ENCODE data around the gene IQSEC1.

The IQSEC1 gene

GRCh38 chr3:12903881-12904280, 169.3 kb downstream of the IQSEC1 start:
- no peak for DNase-seq

DNA sequence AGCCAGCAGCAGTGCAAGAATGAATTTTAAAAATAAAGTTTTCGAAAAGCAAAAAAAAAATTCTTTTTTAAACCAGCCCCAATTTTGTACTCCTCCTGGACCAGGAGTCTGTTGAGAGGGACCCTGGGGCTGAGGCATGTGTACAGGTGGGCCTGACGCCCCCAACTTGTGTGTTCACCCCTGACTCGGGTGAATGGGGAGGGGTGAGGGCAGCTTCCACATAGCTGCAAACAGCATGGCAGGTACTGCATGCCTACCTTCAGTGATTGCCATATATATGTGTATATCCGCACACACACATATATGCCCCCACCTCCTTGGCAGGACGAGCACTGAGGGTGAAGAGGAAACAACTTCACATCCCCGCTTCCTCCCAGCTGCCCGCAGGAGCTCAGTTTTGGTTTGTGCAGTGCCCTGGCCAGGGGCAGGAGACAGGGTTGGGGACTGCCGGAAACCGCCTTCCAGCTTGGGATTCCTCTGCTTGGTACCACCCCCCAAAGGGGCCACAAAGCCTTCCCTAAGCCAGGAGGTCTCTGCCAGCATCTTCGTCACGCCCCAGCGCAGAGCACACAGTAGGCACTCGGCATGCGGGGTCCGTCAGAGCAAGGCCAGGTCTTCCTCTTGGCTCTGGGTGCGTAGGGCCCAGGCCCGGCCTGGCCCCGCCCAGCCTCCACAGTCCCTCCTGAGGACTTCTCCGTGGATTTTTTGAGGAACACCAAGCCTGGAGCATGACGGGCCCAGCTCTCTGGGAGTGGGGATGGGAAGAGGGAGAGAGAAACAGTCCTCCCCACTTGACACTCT, 170.0 kb downstream of the IQSEC1 start:
- no peak for DNase-seq

DNA sequence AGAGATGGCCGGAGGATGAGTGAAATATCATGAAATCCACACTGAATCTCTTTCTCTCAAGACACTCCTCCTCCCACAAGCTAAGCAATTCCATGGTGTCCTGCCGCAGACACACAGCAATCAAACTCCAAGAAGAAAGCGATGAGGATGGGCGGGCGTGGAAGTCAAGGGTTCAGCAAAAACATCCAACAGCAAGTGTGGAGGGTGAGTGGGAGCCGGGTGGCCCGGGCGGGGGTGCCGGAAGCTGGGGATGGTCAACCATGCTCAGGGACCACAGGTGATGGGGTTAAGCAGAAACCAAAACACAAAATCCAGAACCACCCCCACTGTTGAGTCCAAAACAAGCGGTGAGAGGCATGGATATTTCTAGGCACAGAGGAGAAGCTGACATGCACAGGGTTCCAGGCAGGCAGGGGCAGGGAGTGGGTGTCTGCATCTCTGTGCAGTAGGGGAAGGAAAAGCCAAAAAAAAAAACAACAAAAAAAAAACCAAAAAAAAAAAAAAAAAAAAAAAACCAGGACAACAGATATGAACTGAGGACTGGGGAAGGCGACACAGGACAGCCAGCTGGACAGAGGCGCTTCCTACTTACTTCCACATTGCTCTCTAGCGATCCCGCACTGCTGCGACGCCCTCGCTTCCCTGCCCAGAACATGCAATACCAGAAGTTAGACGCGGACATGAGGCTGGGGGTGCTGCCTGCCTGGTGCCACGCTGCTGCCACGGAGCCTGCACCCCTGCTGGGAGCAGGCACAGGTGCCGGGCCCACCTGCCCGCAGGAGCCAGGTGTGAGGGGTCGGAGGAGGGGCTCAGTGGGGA, 170.8 kb downstream of the IQSEC1 start:
- no peak for DNase-seq

DNA sequence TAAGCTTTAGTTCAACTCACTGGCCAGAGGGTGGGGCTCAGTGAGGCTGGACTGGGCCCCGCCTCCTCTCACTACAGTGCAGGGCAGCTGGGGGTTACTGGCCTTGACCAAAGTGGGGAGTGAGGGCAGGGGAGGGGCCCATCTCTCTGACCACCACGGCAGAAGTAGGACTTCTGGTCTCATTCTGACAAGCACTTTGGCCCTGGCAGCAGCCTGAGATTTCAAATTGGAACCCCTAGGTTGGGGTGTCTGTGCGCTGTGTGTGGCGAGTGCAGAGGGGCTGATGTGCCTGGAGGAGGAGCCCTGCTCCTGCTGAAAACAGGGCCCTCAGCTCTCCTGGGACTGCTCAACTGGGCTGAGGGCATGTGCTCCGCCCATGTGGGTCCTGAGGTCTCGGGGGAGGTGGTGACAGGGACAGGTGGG, 171.6 kb downstream of the IQSEC1 start:
- no peak for DNase-seq

- no peak for DNase-seq
These were observed 172.3 kb downstream of the IQSEC1 start for GRCh38 chr3:12900885-12901411.

GRCh38 chr3:12898965-12899755, 174.1 kb downstream of the IQSEC1 start:
- no peak for DNase-seq

DNA sequence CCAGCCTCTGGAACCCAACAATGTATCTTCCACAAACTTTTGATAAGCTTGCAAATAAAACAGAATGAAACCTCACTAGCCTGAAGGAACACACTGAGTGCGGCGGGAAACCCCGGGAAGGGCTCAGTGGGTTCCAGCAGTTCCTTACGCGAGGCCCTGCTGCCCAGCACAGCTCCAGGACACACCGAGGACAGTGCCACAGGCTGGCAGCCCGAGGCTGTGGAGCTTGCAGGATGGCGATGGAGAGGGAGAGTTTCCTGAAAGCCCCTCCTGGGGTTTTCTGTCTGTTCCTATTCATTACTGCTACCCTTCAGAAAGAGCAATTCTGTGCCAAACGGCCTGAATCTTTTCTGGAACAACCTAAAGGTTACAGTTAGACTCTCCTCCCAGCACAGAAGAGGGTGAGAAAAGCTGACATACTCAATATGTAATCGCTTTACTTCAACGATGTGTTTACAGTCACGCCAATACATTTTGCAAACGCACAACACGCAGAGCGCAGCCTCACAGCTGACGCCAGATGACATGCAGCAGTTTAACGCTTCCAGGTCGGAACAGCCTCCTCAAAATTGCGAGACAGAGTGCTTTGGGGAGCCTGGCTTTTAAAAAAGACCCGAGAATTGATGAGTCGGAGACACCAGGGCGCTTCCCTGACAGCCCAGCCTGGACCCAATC, 174.8 kb downstream of the IQSEC1 start:
- no peak for DNase-seq

- DNase-seq = peak in 1 of 5 experiments; percentile 22
These were observed 175.6 kb downstream of the IQSEC1 start for GRCh38 chr3:12897381-12898289.

GRCh38 chr3:12896063-12896985, 176.9 kb downstream of the IQSEC1 start:
- DNase-seq = no peak

DNA sequence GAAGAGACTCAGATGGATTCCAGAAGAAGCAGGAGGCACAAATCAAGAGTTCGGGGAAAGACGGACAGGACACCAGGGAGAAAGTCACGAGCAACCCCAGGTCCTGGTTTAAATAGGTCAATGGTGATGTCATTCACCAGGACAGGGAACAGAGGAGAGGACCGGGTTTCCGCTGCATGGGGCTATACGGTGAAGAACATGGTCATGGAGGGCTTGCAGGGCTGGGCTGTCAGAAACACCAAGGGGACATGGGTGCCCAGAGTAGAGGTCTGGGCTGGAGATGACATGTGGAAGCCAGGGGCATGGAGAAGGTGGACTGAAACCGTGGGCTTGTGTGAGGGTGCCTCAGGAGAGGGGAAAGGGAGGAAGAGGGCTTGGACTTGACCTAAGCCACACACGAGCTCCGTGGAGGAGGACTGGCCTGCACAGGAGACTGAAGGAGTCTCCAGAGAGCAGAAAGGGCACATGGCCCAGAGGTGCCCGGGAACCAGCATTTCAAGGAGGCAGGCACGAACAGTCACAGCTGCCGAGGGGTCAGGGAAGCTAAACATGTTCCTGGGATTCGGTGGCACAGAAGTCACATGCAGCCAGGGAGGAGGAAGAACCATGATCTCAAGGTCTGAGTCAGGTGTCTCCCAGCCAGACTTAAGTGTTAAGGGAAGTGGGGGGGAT, 177.7 kb downstream of the IQSEC1 start:
- no peak for DNase-seq

DNA sequence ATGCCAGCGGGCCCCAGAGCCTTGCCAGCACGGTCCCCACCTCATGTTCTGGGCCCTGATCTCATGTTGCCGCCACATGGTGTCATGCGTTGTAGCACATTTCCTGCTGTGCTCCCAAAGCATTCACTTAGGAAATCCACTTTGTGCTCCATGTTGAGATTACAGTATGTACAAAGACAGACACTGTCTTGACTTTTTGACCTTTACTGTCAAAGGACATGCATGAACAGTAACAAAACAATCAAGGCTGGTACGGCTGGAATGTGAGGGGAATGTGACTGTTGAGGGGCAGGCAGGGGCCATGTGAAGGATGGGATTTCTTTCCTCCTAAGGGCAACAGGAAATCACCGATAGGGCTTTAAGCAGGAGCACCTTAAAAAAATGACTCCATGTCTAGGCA, 178.6 kb downstream of the IQSEC1 start:
- DNase-seq = no peak

DNA sequence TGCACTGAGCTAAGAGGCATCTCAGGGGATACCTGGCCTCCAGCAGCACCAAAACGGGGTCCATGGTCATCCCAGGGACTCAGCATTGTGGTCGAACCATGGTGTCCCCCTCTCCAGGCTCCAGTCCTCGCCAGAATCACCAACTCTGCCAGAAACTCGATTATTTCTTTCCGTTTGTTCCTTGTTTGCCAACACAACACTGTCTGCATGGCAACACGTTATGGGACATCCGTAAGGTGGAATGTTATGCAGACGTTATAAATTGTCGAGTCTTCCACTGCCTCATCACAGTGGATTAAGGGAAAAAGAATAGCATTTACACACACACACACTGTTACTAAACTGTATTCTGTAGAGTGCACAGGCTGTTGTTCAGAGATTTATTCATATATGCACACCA, 179.4 kb downstream of the IQSEC1 start:
- no peak for DNase-seq

DNA sequence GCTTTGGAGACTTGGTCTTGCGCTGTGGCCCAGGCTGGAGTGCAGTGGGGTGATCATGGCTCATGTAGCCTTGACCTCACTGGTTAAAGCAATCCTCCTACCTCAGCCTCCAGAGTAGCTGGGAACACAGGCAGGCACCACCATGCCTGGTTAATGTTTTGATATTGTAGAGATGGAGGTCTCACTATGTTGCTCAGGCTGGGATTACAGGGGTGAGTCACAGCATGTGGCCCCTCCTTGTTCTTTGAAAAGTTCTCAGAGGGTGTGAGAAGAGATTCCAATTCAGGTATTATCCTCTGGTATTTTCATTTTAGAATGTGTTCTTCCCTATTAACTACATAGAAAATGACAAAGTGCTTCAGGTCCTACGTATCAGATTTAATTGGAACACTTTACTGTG, 180.0 kb downstream of the IQSEC1 start:
- DNase-seq = no peak

DNA sequence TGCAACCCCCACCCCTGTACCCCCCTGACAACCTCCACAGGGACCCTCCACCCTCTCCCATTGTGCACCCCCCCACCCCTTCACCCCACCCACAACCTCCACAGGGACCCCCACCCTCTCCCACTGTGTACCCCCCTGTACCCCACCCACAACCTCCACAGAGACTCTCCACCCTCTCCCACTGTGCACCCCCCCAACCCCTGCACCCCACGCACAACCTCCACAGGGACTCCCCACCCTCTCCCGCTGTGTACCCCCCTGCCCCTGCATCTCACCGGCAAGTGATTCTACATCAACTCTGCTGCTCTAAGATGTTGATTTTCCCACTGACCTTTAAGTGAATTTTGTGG, 180.4 kb downstream of the IQSEC1 start:
- DNase-seq = no peak

DNA sequence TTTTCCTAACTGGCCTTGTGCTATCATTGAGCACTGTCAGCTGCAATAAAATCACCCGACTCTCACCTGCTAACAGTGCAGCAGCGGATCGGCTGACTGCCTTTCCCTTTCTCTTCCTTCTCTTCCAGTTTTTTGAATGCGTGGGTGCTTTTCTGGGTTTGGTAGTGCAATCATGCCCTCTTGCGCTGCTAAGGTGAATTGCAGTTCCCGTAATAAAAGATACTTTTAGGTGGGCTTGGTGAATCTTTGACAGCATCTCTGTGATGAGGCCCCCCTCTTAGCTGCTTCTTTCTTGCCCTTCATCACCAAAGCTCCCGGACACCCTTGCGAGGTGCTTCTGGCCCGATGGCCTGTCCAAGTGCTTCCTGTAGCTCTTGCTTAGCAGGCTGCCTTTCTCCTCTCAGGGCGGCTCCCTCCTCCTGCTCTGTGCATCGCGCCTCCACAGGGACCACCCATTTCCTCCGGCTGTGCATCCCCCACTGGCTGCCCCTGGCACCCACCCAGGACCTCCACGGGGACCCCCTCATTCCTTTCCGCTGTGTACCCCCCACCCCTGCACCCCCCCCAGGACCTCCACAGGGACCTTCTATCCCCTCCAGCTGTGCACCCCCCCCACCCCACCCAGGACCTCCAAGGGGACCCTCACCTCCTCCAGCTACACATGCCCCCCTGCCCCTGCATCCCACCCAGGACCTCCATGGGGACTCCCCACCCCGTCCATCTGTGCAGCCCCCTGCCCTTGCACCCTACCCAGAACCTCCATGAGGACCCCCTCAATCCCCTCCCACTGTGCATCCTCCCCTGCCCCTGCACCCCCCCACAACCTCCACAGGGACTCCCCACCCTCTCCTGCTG, 181.0 kb downstream of the IQSEC1 start:
- DNase-seq = peak in 2 of 5 experiments; percentile 39 to 45

DNA sequence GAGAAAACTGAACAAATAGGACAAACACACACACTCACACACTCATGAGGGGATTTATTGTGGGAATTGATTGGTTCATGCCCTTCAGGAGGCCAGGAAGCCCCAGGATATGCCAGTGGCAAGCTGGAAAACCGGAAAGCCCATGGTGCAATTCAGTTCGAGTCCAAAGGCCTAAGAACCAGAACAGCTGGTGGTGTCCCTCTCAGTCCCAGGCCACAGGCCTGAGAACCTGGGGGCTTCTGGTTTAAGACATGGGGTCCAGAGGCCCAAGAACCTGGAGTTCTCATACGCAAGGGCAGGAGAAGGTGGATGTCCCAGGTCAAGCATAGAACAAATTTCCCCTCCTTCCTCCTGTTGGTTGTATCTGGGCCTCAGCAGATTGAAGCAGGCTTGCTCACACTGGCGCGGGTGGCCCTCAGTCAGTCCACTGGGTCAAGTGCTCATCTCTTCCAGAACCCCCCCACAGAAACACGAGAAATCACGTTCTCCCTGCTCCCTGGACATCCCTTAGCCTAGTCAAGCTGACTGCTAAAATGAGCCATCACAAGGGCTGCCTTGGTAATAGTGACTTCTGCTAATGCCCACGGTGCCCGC, 181.7 kb downstream of the IQSEC1 start:
- DNase-seq = no peak

DNA sequence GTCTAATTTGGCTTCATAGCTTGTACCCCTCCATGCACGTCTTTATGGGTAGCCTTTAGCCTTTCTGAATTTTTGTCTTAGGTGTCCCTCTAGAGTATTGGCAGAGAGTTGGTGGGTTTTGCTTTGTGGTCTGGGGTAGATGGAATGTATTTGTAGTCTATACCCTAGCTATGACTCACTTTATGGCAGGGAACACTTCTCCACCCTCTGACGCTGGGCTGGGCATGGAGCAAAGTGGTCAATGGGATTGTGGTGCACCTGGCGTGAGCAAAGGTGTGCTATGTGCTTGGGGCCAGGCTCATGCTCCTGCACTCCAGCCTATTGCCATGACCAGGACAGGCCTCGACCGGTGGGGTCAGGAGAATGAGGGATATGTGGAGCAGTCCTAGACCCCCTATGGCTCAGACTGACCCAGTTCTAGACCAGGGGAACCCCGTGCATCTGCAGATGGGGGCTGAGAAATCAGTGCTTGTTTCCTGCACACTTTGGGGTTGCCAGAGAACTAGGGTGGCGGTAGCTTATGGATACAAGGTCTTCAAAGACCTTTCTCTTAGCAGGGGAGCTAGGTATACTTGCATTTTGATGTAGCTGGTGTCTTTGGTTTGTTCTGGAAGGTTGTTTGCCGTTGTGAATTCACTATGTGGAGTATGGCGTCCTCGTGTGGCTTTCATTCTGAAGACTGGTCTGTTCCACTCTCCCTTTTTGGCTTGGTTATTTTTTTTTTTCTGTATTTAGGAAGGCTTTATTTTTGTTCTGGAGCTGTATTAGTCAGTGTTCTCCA, 182.4 kb downstream of the IQSEC1 start:
- DNase-seq = no peak

All from T-helper 2 cell (primary cell).